K562 (cell line): ENCODE data around the gene MRM2. TPM values are rescaled to one million over a fixed set of nuclear protein-coding genes. Genes with fewer than 3 reads are reported as not detected.
A peak's percentile ranks its signal among the peaks of the same experiment; 100 is the strongest.

Experiments
- ASH1L ChIP-seq: fragments of 450-650 bp; IDR thresholded peaks from 2 replicates; pipeline ENCODE4 v1.6.1; 2018; ENCODE audit warnings: borderline replicate concordance, mild to moderate bottlenecking, low read depth; ENCODE audit not compliant: partially characterized antibody
- CHD7 ChIP-seq: fragments of 200-600 bp; sonication (generic); IDR thresholded peaks from one replicate; pipeline ENCODE4 v1.6.1; 2012; ENCODE audit warnings: mild to moderate bottlenecking, low read depth, low read length, inconsistent platforms
- E2F6 ChIP-seq, 2 experiments: IDR thresholded peaks; 2 replicates each; pipeline ENCODE4 v1.6.1; 2011; ENCODE audit warnings: borderline replicate concordance in 1 of 2, control low read depth in 1 of 2, low read depth in 1 of 2, low read length in 1 of 2, mild to moderate bottlenecking in 1 of 2, mixed read lengths in 1 of 2, moderate library complexity in 1 of 2; ENCODE audit not compliant: insufficient read depth in 1 of 2, insufficient read length in 1 of 2, poor library complexity in 1 of 2, severe bottlenecking in 1 of 2; ENCODE audit errors: extremely low read depth in 1 of 2
- HSF4 ChIP-seq: fragments of 250-450 bp; sonication (Bioruptor Pico); IDR thresholded peaks from 2 replicates; pipeline ENCODE4 v2.1.2; 2022; ENCODE audit warnings: mild to moderate bottlenecking, moderate library complexity, borderline replicate concordance
- MED1 ChIP-seq: sonication (generic); formaldehyde crosslinking; IDR thresholded peaks from 2 replicates; pipeline ENCODE4 v1.8.1; 2023; ENCODE audit warnings: missing genetic modification reagents, borderline replicate concordance
- MTA2 ChIP-seq: fragments of 450-650 bp; IDR thresholded peaks from 2 replicates; pipeline ENCODE4 v1.6.1; 2016; ENCODE audit warnings: low read depth
- PTRF ChIP-seq: fragments of 450-650 bp; IDR thresholded peaks from 2 replicates; pipeline ENCODE4 v1.6.1; 2016; ENCODE audit warnings: mild to moderate bottlenecking, missing genetic modification characterization, missing compliant biosample characterization
- SMAD2 ChIP-seq: fragments of 150-350 bp; IDR thresholded peaks from 2 replicates; pipeline ENCODE4 v1.6.1; 2014; ENCODE audit warnings: low read depth, mild to moderate bottlenecking, low read length
- SPI1 ChIP-seq: IDR thresholded peaks from 2 replicates; pipeline ENCODE4 v1.6.1; 2011; ENCODE audit warnings: low read depth, low read length, control low read depth, borderline replicate concordance
- ZNF282 ChIP-seq: sonication (generic); formaldehyde crosslinking; IDR thresholded peaks from 2 replicates; pipeline ENCODE4 v1.8.1; 2023; ENCODE audit warnings: missing genetic modification reagents
- polyA plus RNA-seq, 8 experiments: library from polyadenylated mRNA; depleted of rRNA in 4 of 8; stranded (reverse) in 5 of 8; unstranded in 3 of 8; fragments of >200 nt; fragmentation: Nextera tagmentation in 2 of 8; fragmentation: Illumina TruSeq in 1 of 8; extraction: Ambion mirVana in 2 of 8; extraction: Trizol in 1 of 8; gene quantifications; 2 replicates each; pipeline versions ENCODE4 v1.2.1 to v1.2.3, GENCODE V29; 2011 to 2014; ENCODE audit warnings: inconsistent platforms in 1 of 8, missing spikeins in 1 of 8
- total RNA-seq, 7 experiments: library from RNA; depleted of rRNA in 6 of 7; stranded (reverse); fragments of >200 nt in 6 of 7; fragmentation: Illumina TruSeq in 2 of 7; extraction: Trizol in 2 of 7; gene quantifications; 2 replicates each; pipeline versions ENCODE4 v1.2.1 to v1.2.3, GENCODE V29; 2011 to 2021; ENCODE audit warnings: low replicate concordance in 1 of 7
- TF ChIP-seq, protein P1 (sequence below): sonication (generic); formaldehyde crosslinking; IDR thresholded peaks from 2 replicates; pipeline ENCODE4 v1.8.1; 2022; ENCODE audit warnings: missing genetic modification reagents
- TF ChIP-seq, protein P2 (sequence below): fragments of 450-650 bp; IDR thresholded peaks from 2 replicates; pipeline ENCODE4 v1.6.1; 2016; ENCODE audit warnings: low read depth, mild to moderate bottlenecking, moderate library complexity

MRM2 gene
- total and polyA plus RNA-seq, 9 of the 15 experiments (the other 6 are each of a cell fraction or from before 2014, with no cell fraction given), result 32.4 to 116 (median 50.5) TPM

- TF ChIP-seq E2F6 (IDR thresholded peaks at IDR 0.05; ENCODE audit: borderline replicate concordance in 1 of 2, extremely low read depth in 1 of 2, insufficient read depth in 1 of 2, insufficient read length in 1 of 2, low read depth in 1 of 2, low read length in 1 of 2, poor library complexity in 1 of 2, severe bottlenecking in 1 of 2) (no peak), ASH1L (no peak), CHD7 (peak; percentile 99), HSF4 (CRISPR knock-in tag) (no peak), SMAD2 (no peak), MTA2 (no peak), MED1 (CRISPR knock-in tag) (no peak), PTRF (tag) (no peak), SPI1 (no peak), ZNF282 (CRISPR knock-in tag) (no peak)
- TF ChIP-seq, protein P1, sequence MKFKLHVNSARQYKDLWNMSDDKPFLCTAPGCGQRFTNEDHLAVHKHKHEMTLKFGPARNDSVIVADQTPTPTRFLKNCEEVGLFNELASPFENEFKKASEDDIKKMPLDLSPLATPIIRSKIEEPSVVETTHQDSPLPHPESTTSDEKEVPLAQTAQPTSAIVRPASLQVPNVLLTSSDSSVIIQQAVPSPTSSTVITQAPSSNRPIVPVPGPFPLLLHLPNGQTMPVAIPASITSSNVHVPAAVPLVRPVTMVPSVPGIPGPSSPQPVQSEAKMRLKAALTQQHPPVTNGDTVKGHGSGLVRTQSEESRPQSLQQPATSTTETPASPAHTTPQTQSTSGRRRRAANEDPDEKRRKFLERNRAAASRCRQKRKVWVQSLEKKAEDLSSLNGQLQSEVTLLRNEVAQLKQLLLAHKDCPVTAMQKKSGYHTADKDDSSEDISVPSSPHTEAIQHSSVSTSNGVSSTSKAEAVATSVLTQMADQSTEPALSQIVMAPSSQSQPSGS (CRISPR knock-in tag), result no peak
- TF ChIP-seq, protein P2, sequence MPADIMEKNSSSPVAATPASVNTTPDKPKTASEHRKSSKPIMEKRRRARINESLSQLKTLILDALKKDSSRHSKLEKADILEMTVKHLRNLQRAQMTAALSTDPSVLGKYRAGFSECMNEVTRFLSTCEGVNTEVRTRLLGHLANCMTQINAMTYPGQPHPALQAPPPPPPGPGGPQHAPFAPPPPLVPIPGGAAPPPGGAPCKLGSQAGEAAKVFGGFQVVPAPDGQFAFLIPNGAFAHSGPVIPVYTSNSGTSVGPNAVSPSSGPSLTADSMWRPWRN, result no peak
Measured at GRCh38 chr7:2232766-2233520, 9.1 kb downstream of the MRM2 start, which contains the start of gene MAD1L1 (continued).
